Measurements from ENCODE around the gene TBX15.

TBX15 gene

GRCh38 chr1:118949315-118949714 lies 38.8 kb downstream of the TBX15 start:
- H3K4me3 ChIP-seq (ENCODE audit: low read length), result no peak overlapping the region
- H3K36me3 ChIP-seq (ENCODE audit: control insufficient read depth, low read length), result no peaks in the 10 kb centered on the region
- no peaks in the 10 kb centered on the region for H3F3A ChIP-seq (ENCODE audit: control insufficient read depth, insufficient read depth)
- H3K9me3 ChIP-seq (ENCODE audit: control insufficient read depth, insufficient read depth, low read length), result no peaks in the 10 kb centered on the region
- TF ChIP-seq CTCF (IDR thresholded peaks at IDR 0.05; ENCODE audit: low read depth, low read length, poor library complexity, severe bottlenecking) (no peak), EZH2phosphoT487 (IDR thresholded peaks at IDR 0.05; ENCODE audit: borderline replicate concordance, low read length) (no peak)
- H3K79me2 ChIP-seq (ENCODE audit: control insufficient read depth, low read length), result no peaks in the 10 kb centered on the region
- no peaks in the 10 kb centered on the region for H3K9me2 ChIP-seq (replicated peaks; ENCODE audit: control insufficient read depth, low read length)
- no peak overlapping the region for H3K4me2 ChIP-seq (ENCODE audit: low read length)
- H3K27me3 ChIP-seq (ENCODE audit: control insufficient read depth, low read length), result no peaks in the 10 kb centered on the region
- no peaks in the 10 kb centered on the region for H3K4me1 ChIP-seq (ENCODE audit: control insufficient read depth, low read length)
- H4K20me1 ChIP-seq (ENCODE audit: control insufficient read depth, insufficient read depth, low read depth, low read length), result no peaks in the 10 kb centered on the region
- H3K27ac ChIP-seq (ENCODE audit: low read depth, low read length), result no peak overlapping the region

GRCh38 chr1:118948846-118949245 lies 39.3 kb downstream of the TBX15 start:
- Histone ChIP-seq H3K36me3 (ENCODE audit: control insufficient read depth, low read length) (no peaks in the 10 kb centered on the region), H3K4me2 (ENCODE audit: low read length) (no peak overlapping the region), H3K4me1 (ENCODE audit: control insufficient read depth, low read length) (no peaks in the 10 kb centered on the region), H3K9me2 (replicated peaks; ENCODE audit: control insufficient read depth, low read length) (no peaks in the 10 kb centered on the region), H3K27me3 (ENCODE audit: control insufficient read depth, low read length) (no peaks in the 10 kb centered on the region), H3K27ac (ENCODE audit: low read depth, low read length) (no peak overlapping the region), H4K20me1 (ENCODE audit: control insufficient read depth, insufficient read depth, low read depth, low read length) (no peaks in the 10 kb centered on the region), H3K79me2 (ENCODE audit: control insufficient read depth, low read length) (no peaks in the 10 kb centered on the region), H3K4me3 (ENCODE audit: low read length) (no peak overlapping the region), H3K9me3 (ENCODE audit: control insufficient read depth, insufficient read depth, low read length) (no peaks in the 10 kb centered on the region), H3F3A (ENCODE audit: control insufficient read depth, insufficient read depth) (no peaks in the 10 kb centered on the region)
- TF ChIP-seq EZH2phosphoT487 (IDR thresholded peaks at IDR 0.05; ENCODE audit: borderline replicate concordance, low read length) (no peak), CTCF (IDR thresholded peaks at IDR 0.05; ENCODE audit: low read depth, low read length, poor library complexity, severe bottlenecking) (no peak)

GRCh38 chr1:118948351-118948750 lies 39.8 kb downstream of the TBX15 start:
- Histone ChIP-seq H3K4me1 (ENCODE audit: control insufficient read depth, low read length) (no peaks in the 10 kb centered on the region), H3K4me2 (ENCODE audit: low read length) (no peak overlapping the region), H3K9me2 (replicated peaks; ENCODE audit: control insufficient read depth, low read length) (no peaks in the 10 kb centered on the region), H3K79me2 (ENCODE audit: control insufficient read depth, low read length) (no peaks in the 10 kb centered on the region), H4K20me1 (ENCODE audit: control insufficient read depth, insufficient read depth, low read depth, low read length) (no peaks in the 10 kb centered on the region), H3F3A (ENCODE audit: control insufficient read depth, insufficient read depth) (no peaks in the 10 kb centered on the region), H3K27ac (ENCODE audit: low read depth, low read length) (no peak overlapping the region), H3K36me3 (ENCODE audit: control insufficient read depth, low read length) (no peaks in the 10 kb centered on the region), H3K4me3 (ENCODE audit: low read length) (no peak overlapping the region), H3K9me3 (ENCODE audit: control insufficient read depth, insufficient read depth, low read length) (no peaks in the 10 kb centered on the region), H3K27me3 (ENCODE audit: control insufficient read depth, low read length) (peaks cover 3% of the 10 kb centered on the region; the same call in 1 of the 2 replicates)
- no peak for TF ChIP-seq EZH2phosphoT487 (IDR thresholded peaks at IDR 0.05; ENCODE audit: borderline replicate concordance, low read length)

- H3K9me3 ChIP-seq (ENCODE audit: control insufficient read depth, insufficient read depth, low read length), result no peaks in the 10 kb centered on the region
- H3K36me3 ChIP-seq (ENCODE audit: control insufficient read depth, low read length), result no peaks in the 10 kb centered on the region
- no peak overlapping the region for H3K27ac ChIP-seq (ENCODE audit: low read depth, low read length)
- no peaks in the 10 kb centered on the region for H3K9me2 ChIP-seq (replicated peaks; ENCODE audit: control insufficient read depth, low read length)
- no peaks in the 10 kb centered on the region for H3K79me2 ChIP-seq (ENCODE audit: control insufficient read depth, low read length)
- H3F3A ChIP-seq (ENCODE audit: control insufficient read depth, insufficient read depth), result no peaks in the 10 kb centered on the region
- TF ChIP-seq CTCF (IDR thresholded peaks at IDR 0.05; ENCODE audit: low read depth, low read length, poor library complexity, severe bottlenecking), result no peak
- TF ChIP-seq EZH2phosphoT487 (IDR thresholded peaks at IDR 0.05; ENCODE audit: borderline replicate concordance, low read length), result no peak
- peaks cover 5% of the 10 kb centered on the region for H3K27me3 ChIP-seq (ENCODE audit: control insufficient read depth, low read length)
- H3K4me1 ChIP-seq (ENCODE audit: control insufficient read depth, low read length), result no peaks in the 10 kb centered on the region
- H3K4me3 ChIP-seq (ENCODE audit: low read length), result no peak overlapping the region
- no peaks in the 10 kb centered on the region for H4K20me1 ChIP-seq (ENCODE audit: control insufficient read depth, insufficient read depth, low read depth, low read length)
- H3K4me2 ChIP-seq (ENCODE audit: low read length), result no peak overlapping the region
Observed at GRCh38 chr1:118947790-118948189, 40.4 kb downstream of the TBX15 start.
